ENCODE measurements around the gene NAIF1. TPM values are rescaled to one million over a fixed set of nuclear protein-coding genes. Genes with fewer than 3 reads are reported as not detected.
"Not testable (repeated sequence)": the region's sequence is repeated elsewhere in the genome, so short reads cannot be mapped to it uniquely, and the experiment has no call there.

Gene NAIF1
- total and polyA plus RNA-seq, 5 donors from 2014 or later = 7.8 to 16.8 (median 12.9) TPM

GRCh38 chr9:128024761-128025308 is 42.3 kb downstream of the NAIF1 start:
- peaks cover 81% of the 10 kb centered on the region for H3K4me1 ChIP-seq (ENCODE audit: control insufficient read depth, insufficient read depth, low read length, poor library complexity, severe bottlenecking)
- H3K4me3 Mint-ChIP-seq = peak overlapping the region; percentile 81 to 92 (median 86)
- peaks cover 10% of the 10 kb centered on the region for H3K36me3 Mint-ChIP-seq
- H3K36me3 ChIP-seq (ENCODE audit: control insufficient read depth, insufficient read depth, low read length) = no peaks in the 10 kb centered on the region
- peak overlapping the region; percentile 98 for H3K27ac ChIP-seq (ENCODE audit: insufficient read depth, low read length, poor library complexity, severe bottlenecking)
- H3K27me3 ChIP-seq (ENCODE audit: control insufficient read depth, insufficient read depth, low read length) = no peaks in the 10 kb centered on the region
- H3K27ac Mint-ChIP-seq = peak overlapping the region; percentile 99
- DNase-seq (peak in 1 of 3 donors; percentile 57), ATAC-seq (ENCODE audit: low read depth in 2 of 2) (no peak)
- no peaks in the 10 kb centered on the region for H3K9me3 ChIP-seq (ENCODE audit: control insufficient read depth in 2 of 2, low read length in 2 of 2)
- H3K27me3 Mint-ChIP-seq = peaks cover 15% of the 10 kb centered on the region
- H3K9me3 Mint-ChIP-seq = no peaks in the 10 kb centered on the region
- peaks cover 31 to 96% (median 69%) of the 10 kb centered on the region in 4 donors for H3K4me1 Mint-ChIP-seq
- peak overlapping the region; percentile 77 for H3K4me3 ChIP-seq (ENCODE audit: low read depth, low read length)

- Mint-ChIP-seq H3K4me3 (peak overlapping the region; percentile 78 to 82 (median 80)), H3K36me3 (peaks cover 10% of the 10 kb centered on the region), H3K4me1 (peaks cover 31 to 93% (median 68%) of the 10 kb centered on the region in 4 donors), H3K27me3 (peaks cover 14% of the 10 kb centered on the region), H3K27ac (peak overlapping the region; percentile 94 to 99 (median 95))
- H3K36me3 ChIP-seq (ENCODE audit: control insufficient read depth, insufficient read depth, low read length); H3K27me3 ChIP-seq (ENCODE audit: control insufficient read depth, insufficient read depth, low read length); DNase-seq; H3K4me3 ChIP-seq (ENCODE audit: low read depth, low read length); H3K9me3 Mint-ChIP-seq; ATAC-seq (ENCODE audit: low read depth in 2 of 2); H3K9me3 ChIP-seq (ENCODE audit: control insufficient read depth in 2 of 2, low read length in 2 of 2): not testable (repeated sequence)
- Histone ChIP-seq H3K4me1 (ENCODE audit: control insufficient read depth, insufficient read depth, low read length, poor library complexity, severe bottlenecking) (peaks cover 70% of the 10 kb centered on the region), H3K27ac (ENCODE audit: insufficient read depth, low read length, poor library complexity, severe bottlenecking) (peak overlapping the region; percentile 98)
Measured at GRCh38 chr9:128023671-128024070, 43.4 kb downstream of the NAIF1 start.

GRCh38 chr9:128022886-128023285 is 44.2 kb downstream of the NAIF1 start:
- no peaks in the 10 kb centered on the region for H3K36me3 ChIP-seq (ENCODE audit: control insufficient read depth, insufficient read depth, low read length)
- Mint-ChIP-seq H3K4me3 (peak overlapping the region in 3 of 4 donors; percentile 76 to 82 (median 78)), H3K4me1 (peaks cover 31 to 85% (median 63%) of the 10 kb centered on the region in 4 donors), H3K36me3 (peaks cover 10% of the 10 kb centered on the region), H3K9me3 (no peaks in the 10 kb centered on the region), H3K27ac (peak overlapping the region; percentile 93 to 99 (median 94)), H3K27me3 (peaks cover 9% of the 10 kb centered on the region)
- peak overlapping the region; percentile 98 for H3K27ac ChIP-seq (ENCODE audit: insufficient read depth, low read length, poor library complexity, severe bottlenecking)
- peaks cover 64% of the 10 kb centered on the region for H3K4me1 ChIP-seq (ENCODE audit: control insufficient read depth, insufficient read depth, low read length, poor library complexity, severe bottlenecking)
- no peak overlapping the region for H3K4me3 ChIP-seq (ENCODE audit: low read depth, low read length)
- DNase-seq (no peak), ATAC-seq (ENCODE audit: low read depth in 2 of 2) (no peak)
- H3K27me3 ChIP-seq (ENCODE audit: control insufficient read depth, insufficient read depth, low read length) = no peaks in the 10 kb centered on the region
- H3K9me3 ChIP-seq (ENCODE audit: control insufficient read depth in 2 of 2, low read length in 2 of 2) = no peaks in the 10 kb centered on the region

- Histone ChIP-seq H3K36me3 (ENCODE audit: control insufficient read depth, insufficient read depth, low read length) (no peaks in the 10 kb centered on the region), H3K4me1 (ENCODE audit: control insufficient read depth, insufficient read depth, low read length, poor library complexity, severe bottlenecking) (peaks cover 47% of the 10 kb centered on the region), H3K9me3 (ENCODE audit: control insufficient read depth in 2 of 2, low read length in 2 of 2) (no peaks in the 10 kb centered on the region), H3K27ac (ENCODE audit: insufficient read depth, low read length, poor library complexity, severe bottlenecking) (peak overlapping the region; percentile 15), H3K4me3 (ENCODE audit: low read depth, low read length) (no peak overlapping the region), H3K27me3 (ENCODE audit: control insufficient read depth, insufficient read depth, low read length) (no peaks in the 10 kb centered on the region)
- H3K4me3 Mint-ChIP-seq = peak overlapping the region in 3 of 4 donors; percentile 19 to 73 (median 47)
- H3K4me1 Mint-ChIP-seq = peaks cover 27 to 74% (median 51%) of the 10 kb centered on the region in 4 donors
- H3K27ac Mint-ChIP-seq = peak overlapping the region in 2 of 3 donors; percentile 83 to 99
- peaks cover 6% of the 10 kb centered on the region for H3K36me3 Mint-ChIP-seq
- no peaks in the 10 kb centered on the region for H3K9me3 Mint-ChIP-seq
- DNase-seq (no peak), ATAC-seq (ENCODE audit: low read depth in 2 of 2) (no peak)
- peaks cover 9% of the 10 kb centered on the region for H3K27me3 Mint-ChIP-seq
Measured at GRCh38 chr9:128021098-128021497, 46.0 kb downstream of the NAIF1 start.

- Mint-ChIP-seq H3K36me3 (peaks cover 6% of the 10 kb centered on the region), H3K4me3 (peak overlapping the region in 3 of 4 donors; percentile 21 to 47 (median 39)), H3K9me3 (no peaks in the 10 kb centered on the region), H3K4me1 (peaks cover 26 to 70% (median 48%) of the 10 kb centered on the region in 4 donors), H3K27ac (peak overlapping the region; percentile 47 to 99 (median 48)), H3K27me3 (peaks cover 5% of the 10 kb centered on the region)
- H3K4me3 ChIP-seq (ENCODE audit: low read depth, low read length) = no peak overlapping the region
- peak overlapping the region; percentile 15 for H3K27ac ChIP-seq (ENCODE audit: insufficient read depth, low read length, poor library complexity, severe bottlenecking)
- no peaks in the 10 kb centered on the region for H3K27me3 ChIP-seq (ENCODE audit: control insufficient read depth, insufficient read depth, low read length)
- peaks cover 43% of the 10 kb centered on the region for H3K4me1 ChIP-seq (ENCODE audit: control insufficient read depth, insufficient read depth, low read length, poor library complexity, severe bottlenecking)
- no peaks in the 10 kb centered on the region for H3K36me3 ChIP-seq (ENCODE audit: control insufficient read depth, insufficient read depth, low read length)
- no peak for DNase-seq
- H3K9me3 ChIP-seq (ENCODE audit: control insufficient read depth in 2 of 2, low read length in 2 of 2) = no peaks in the 10 kb centered on the region
- no peak for ATAC-seq (ENCODE audit: low read depth in 2 of 2)
Measured at GRCh38 chr9:128020692-128021091, 46.4 kb downstream of the NAIF1 start.

- Histone ChIP-seq H3K27ac (ENCODE audit: insufficient read depth, low read length, poor library complexity, severe bottlenecking) (no peak overlapping the region), H3K4me1 (ENCODE audit: control insufficient read depth, insufficient read depth, low read length, poor library complexity, severe bottlenecking) (peaks cover 7% of the 10 kb centered on the region), H3K4me3 (ENCODE audit: low read depth, low read length) (no peak overlapping the region), H3K36me3 (ENCODE audit: control insufficient read depth, insufficient read depth, low read length) (no peaks in the 10 kb centered on the region), H3K9me3 (ENCODE audit: control insufficient read depth in 2 of 2, low read length in 2 of 2) (no peaks in the 10 kb centered on the region), H3K27me3 (ENCODE audit: control insufficient read depth, insufficient read depth, low read length) (no peaks in the 10 kb centered on the region)
- Mint-ChIP-seq H3K4me3 (no peak overlapping the region), H3K27me3 (no peaks in the 10 kb centered on the region), H3K36me3 (no peaks in the 10 kb centered on the region), H3K27ac (peak overlapping the region in 1 of 3 donors; percentile 80), H3K4me1 (peaks cover 10 to 45% (median 21%) of the 10 kb centered on the region in 4 donors), H3K9me3 (no peaks in the 10 kb centered on the region)
- no peak for ATAC-seq (ENCODE audit: low read depth in 2 of 2)
- no peak for DNase-seq
Measured at GRCh38 chr9:128015696-128016095, 51.4 kb downstream of the NAIF1 start.

Other genes with a start within 250 kb of the NAIF1 start
- gene ENG, start 212.7 kb downstream of the NAIF1 start, total RNA-seq = 3.6 TPM
- 1 to 10 TPM in 3 of 4 donors, under 1 TPM in 1; 0.71 to 2.9 (median 1.9) TPM for gene ENG, start 212.7 kb downstream of the NAIF1 start, polyA plus RNA-seq
- 84.7 TPM for gene AK1, start 189.6 kb downstream of the NAIF1 start, total RNA-seq
- gene AK1, start 189.6 kb downstream of the NAIF1 start, polyA plus RNA-seq = under 1 TPM; 0.08 to 0.42 (median 0.25) TPM
- gene ST6GALNAC6, start 167.7 kb downstream of the NAIF1 start, total RNA-seq = 136 TPM
- gene ST6GALNAC6, start 167.7 kb downstream of the NAIF1 start, polyA plus RNA-seq = 10 to 100 TPM; 43.7 to 50.5 (median 47.9) TPM
- 31.6 TPM for gene ST6GALNAC4, start 150.3 kb downstream of the NAIF1 start, total RNA-seq
- 10 to 100 TPM; 23.1 to 23.8 (median 23.7) TPM for gene ST6GALNAC4, start 150.3 kb downstream of the NAIF1 start, polyA plus RNA-seq
- gene PIP5KL1, start 136.5 kb downstream of the NAIF1 start, total RNA-seq = 3.3 TPM
- 1 to 10 TPM in 1 of 4 donors, under 1 TPM in 2, not detected in 1; 0.22 to 1.1 (median 0.81) TPM for gene PIP5KL1, start 136.5 kb downstream of the NAIF1 start, polyA plus RNA-seq
- 35.7 TPM for gene DPM2, start 129.5 kb downstream of the NAIF1 start, total RNA-seq
- gene DPM2, start 129.5 kb downstream of the NAIF1 start, polyA plus RNA-seq = 10 to 100 TPM; 27.5 to 30.6 (median 29.7) TPM
- gene EEIG1, start 86.3 kb downstream of the NAIF1 start, total RNA-seq = 402 TPM
- gene EEIG1, start 86.3 kb downstream of the NAIF1 start, polyA plus RNA-seq = 100 to 1,000 TPM; 140 to 190 (median 177) TPM
- 13.8 TPM for gene SLC25A25, start 912 bp upstream of the NAIF1 start, total RNA-seq
- 10 to 100 TPM; 11.3 to 12.0 (median 11.7) TPM for gene SLC25A25, start 912 bp upstream of the NAIF1 start, polyA plus RNA-seq
- 48.6 TPM for gene PTGES2, start 60.4 kb upstream of the NAIF1 start, total RNA-seq
- gene PTGES2, start 60.4 kb upstream of the NAIF1 start, polyA plus RNA-seq = 10 to 100 TPM; 33.8 to 39.1 (median 37.6) TPM
- 0.94 TPM for gene LCN2, start 82.1 kb upstream of the NAIF1 start, total RNA-seq
- not detected for gene LCN2, start 82.1 kb upstream of the NAIF1 start, polyA plus RNA-seq
- gene BBLN, start 92.9 kb upstream of the NAIF1 start, total RNA-seq = 70.9 TPM
- gene BBLN, start 92.9 kb upstream of the NAIF1 start, polyA plus RNA-seq = 100 to 1,000 TPM; 111 to 176 (median 128) TPM
- 128 TPM for gene CIZ1, start 124.3 kb upstream of the NAIF1 start, total RNA-seq
- gene CIZ1, start 124.3 kb upstream of the NAIF1 start, polyA plus RNA-seq = 1 to 10 TPM; 7.2 to 9.3 (median 8.0) TPM
- 1.5 TPM for gene DNM1, start 136.1 kb upstream of the NAIF1 start, total RNA-seq
- not detected for gene DNM1, start 136.1 kb upstream of the NAIF1 start, polyA plus RNA-seq
- 55.8 TPM for gene GOLGA2, start 208.7 kb upstream of the NAIF1 start, total RNA-seq
- gene GOLGA2, start 208.7 kb upstream of the NAIF1 start, polyA plus RNA-seq = 1 to 10 TPM; 3.7 to 5.0 (median 4.1) TPM
- gene SWI5, start 209.0 kb upstream of the NAIF1 start, total RNA-seq = 10.6 TPM
- gene SWI5, start 209.0 kb upstream of the NAIF1 start, polyA plus RNA-seq = 10 to 100 TPM; 19.8 to 27.1 (median 22.5) TPM